ENCODE results near the gene PBRM1. TPM values are rescaled to one million over a fixed set of nuclear protein-coding genes. Genes with fewer than 3 reads are reported as not detected.

Gene PBRM1
- total and polyA plus RNA-seq, 11 donors, result 8.5 to 61.7 (median 44.4) TPM

- no peaks in the 10 kb centered on the region for H3K9me3 ChIP-seq
- H3K27me3 ChIP-seq, result no peaks in the 10 kb centered on the region
- DNase-seq (peak; percentile 44 to 84 (median 81)), ATAC-seq (peak; percentile 58 to 62 (median 62))
- TF ChIP-seq POLR2A (IDR thresholded peaks at IDR 0.05), result no peak
- TF ChIP-seq CTCF (IDR thresholded peaks at IDR 0.05), result no peak
- peak overlapping the region in 3 of 12 donors; percentile 4 to 66 (median 61) for H3K4me3 ChIP-seq
- H3K27ac ChIP-seq, result peak overlapping the region; percentile 38 to 93 (median 84)
- H3K4me1 ChIP-seq, result peaks cover 0 to 86% (median 60%) of the 10 kb centered on the region in 12 donors
- peaks cover 0 to 24% (median 10%) of the 10 kb centered on the region in 9 donors for H3K36me3 ChIP-seq
- intact Hi-C loops (cut with DNase I), result loop anchor here in 3 of 10 donors (2.0 to 5.0 kb wide), 3 partner anchors 34 to 49 kb away; partner anchors contain the start of gene STAB1 (in 1 of the 3)
- 41 to 67% (median 57%) methylated on average over 6 to 10 of the region's 10 CpGs for WGBS, 4 donors
These were observed 154.5 kb downstream of the PBRM1 start for GRCh38 chr3:52530918-52531826.

GRCh38 chr3:52529376-52530333, 156.1 kb downstream of the PBRM1 start:
- Histone ChIP-seq H3K36me3 (peaks cover 0 to 38% (median 10%) of the 10 kb centered on the region in 9 donors), H3K4me1 (peaks cover 6 to 90% (median 67%) of the 10 kb centered on the region in 12 donors), H3K4me3 (no peak overlapping the region), H3K27me3 (no peaks in the 10 kb centered on the region), H3K9me3 (no peaks in the 10 kb centered on the region), H3K27ac (peak overlapping the region; percentile 38 to 93 (median 84))
- no peak for TF ChIP-seq CTCF (IDR thresholded peaks at IDR 0.05)
- peak in 1 of 2 donors; percentile 10 for TF ChIP-seq POLR2A (IDR thresholded peaks at IDR 0.05)
- ATAC-seq (peak; percentile 53 to 75 (median 62)), DNase-seq (peak; percentile 65 to 89 (median 77))
- 41 to 78% (median 46%) methylated on average over 7 to 12 of the region's 12 CpGs for whole genome bisulfite sequencing, 4 donors
- intact Hi-C loops (cut with DNase I), result loop anchor here in 5 of 10 donors (2.0 to 5.0 kb wide), 5 partner anchors 32 to 47 kb away; partner anchors contain the start of gene STAB1 (in 1 of the 5)

GRCh38 chr3:52528586-52529375, 156.9 kb downstream of the PBRM1 start:
- peak; percentile 13 to 63 (median 25) for DNase-seq
- H3K9me3 ChIP-seq, result no peaks in the 10 kb centered on the region
- TF ChIP-seq CTCF (IDR thresholded peaks at IDR 0.05) (no peak), POLR2A (IDR thresholded peaks at IDR 0.05) (no peak)
- H3K27ac ChIP-seq, result peak overlapping the region in 9 of 12 donors; percentile 17 to 93 (median 89)
- intact Hi-C loops (cut with DNase I), result loop anchor here in 3 of 10 donors (5.0 kb wide), 3 partner anchors 36 to 46 kb away; no protein-coding TSS in a partner anchor
- WGBS, 4 donors, result 92 to 94% (median 93%) methylated on average over 22 to 25 of the region's 25 CpGs
- no peak for ATAC-seq
- H3K4me3 ChIP-seq, result no peak overlapping the region
- H3K27me3 ChIP-seq, result no peaks in the 10 kb centered on the region
- H3K4me1 ChIP-seq, result peaks cover 9 to 87% (median 68%) of the 10 kb centered on the region in 12 donors
- H3K36me3 ChIP-seq, result peaks cover 0 to 47% (median 17%) of the 10 kb centered on the region in 9 donors

Measured in heart left ventricle (tissue), 16 donors.